ENCODE results near the gene SAP25.

GRCh38 chr7:100538654-100539435, 34.9 kb downstream of the SAP25 start, which contains the start of gene AGFG2:
- TF ChIP-seq SP1 (IDR thresholded peaks at IDR 0.05) (no peak), ZNF384 (IDR thresholded peaks at IDR 0.05) (no peak), FOXK2 (IDR thresholded peaks at IDR 0.05) (no peak), NFRKB (IDR thresholded peaks at IDR 0.05) (no peak), CTBP1 (IDR thresholded peaks at IDR 0.05; ENCODE audit: borderline replicate concordance) (no peak), SUZ12 (IDR thresholded peaks at IDR 0.05) (no peak), FOXA1 (IDR thresholded peaks at IDR 0.05) (no peak)

Data from HEK293T (cell line).